GM19240 (cell line): Measurements from ENCODE around the gene TUBB4A.
A peak's percentile ranks its signal among the peaks of the same experiment; 100 is the strongest.
"Not testable (repeated sequence)": the region's sequence is repeated elsewhere in the genome, so short reads cannot be mapped to it uniquely, and the experiment has no call there.

ENCODE experiments used
- DNase-seq: peaks from one replicate; pipeline ENCODE4 v3.0.0; 2011; ENCODE audit warnings: low spot score; ENCODE audit not compliant: insufficient read length

The TUBB4A gene

DNA sequence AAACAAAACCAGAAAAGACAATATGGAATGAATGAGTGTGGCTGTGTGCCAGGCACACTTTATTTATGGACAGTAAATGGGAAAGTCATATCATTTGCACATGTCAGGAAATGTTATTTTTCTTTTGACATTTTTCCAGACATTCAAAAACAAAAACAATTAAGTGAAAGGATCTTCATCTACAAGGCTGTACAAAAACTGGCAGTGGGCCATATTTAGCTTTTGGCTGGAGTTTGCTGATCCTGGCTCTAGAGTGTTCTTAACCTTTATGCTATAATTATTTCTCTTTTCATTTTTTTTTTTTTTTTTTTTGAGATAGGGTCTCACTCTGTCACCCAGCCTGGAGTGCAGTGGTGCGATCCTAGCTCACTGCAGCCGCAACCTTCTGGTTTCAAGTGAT is 22.2 kb upstream of the TUBB4A start:
- no peak for DNase-seq

DNA sequence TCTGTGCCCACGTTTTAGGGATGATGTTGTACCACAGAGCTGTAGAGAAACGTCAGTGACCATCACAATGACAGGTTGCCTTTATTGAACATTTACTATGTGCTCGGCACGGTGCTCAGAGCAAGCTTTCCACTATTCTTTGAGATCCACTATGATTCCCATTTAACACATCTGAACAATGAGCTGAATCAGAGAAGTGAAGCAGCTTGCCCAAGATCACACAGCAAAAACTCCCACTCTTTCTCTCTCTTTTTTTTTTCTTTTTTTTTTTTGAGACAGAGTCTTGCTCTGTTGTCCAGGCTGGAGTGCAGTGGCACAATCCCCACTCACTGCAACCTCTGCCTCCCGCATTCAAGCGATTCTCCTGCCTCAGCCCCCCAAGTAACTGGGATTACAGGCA is 20.6 kb upstream of the TUBB4A start:
- no peak for DNase-seq

DNA sequence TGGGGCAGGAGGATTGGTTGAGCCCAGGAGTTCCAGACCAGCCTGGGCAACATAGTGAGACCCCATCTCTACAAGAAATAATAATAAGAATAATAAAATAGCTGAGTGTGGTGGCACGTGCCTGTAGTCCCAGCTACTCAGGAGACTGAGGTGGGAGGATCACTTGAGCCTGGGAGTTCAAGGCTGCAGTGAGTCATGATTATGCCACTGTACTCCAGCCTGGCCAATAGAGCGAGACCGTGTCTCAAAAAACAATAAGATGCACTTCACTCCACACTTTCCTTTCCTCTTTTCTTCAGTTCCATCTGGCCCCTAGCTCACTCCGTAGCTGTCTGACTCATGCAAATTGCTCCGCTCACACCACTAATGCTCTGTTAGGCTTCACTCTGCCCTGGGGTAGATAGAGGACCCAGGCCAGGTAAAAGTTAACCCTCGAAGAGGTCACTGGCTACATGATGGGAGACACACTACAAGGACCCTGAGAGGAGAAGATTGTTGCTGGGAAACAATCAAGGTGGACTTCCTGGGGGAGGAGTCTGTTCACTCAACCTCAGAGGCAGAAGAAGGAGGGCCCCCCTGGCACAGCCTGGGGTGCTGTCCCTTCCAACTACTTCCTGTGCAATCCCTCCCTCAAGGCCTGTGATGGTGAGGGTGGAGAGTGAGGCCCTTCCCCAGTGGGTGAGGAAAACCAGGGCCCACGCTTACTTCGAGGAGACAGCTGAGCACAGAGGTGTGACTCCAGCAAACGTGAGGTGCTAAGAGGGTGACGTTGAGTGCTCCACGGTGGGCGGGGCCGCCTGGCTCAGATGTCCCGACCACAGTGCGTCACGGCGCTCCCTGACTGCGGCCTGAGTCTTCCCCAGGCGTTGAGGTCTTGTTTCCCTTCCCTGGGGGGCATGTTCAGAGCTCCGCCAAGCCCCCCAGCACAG is 19.9 kb upstream of the TUBB4A start:
- DNase-seq, result no peak

DNA sequence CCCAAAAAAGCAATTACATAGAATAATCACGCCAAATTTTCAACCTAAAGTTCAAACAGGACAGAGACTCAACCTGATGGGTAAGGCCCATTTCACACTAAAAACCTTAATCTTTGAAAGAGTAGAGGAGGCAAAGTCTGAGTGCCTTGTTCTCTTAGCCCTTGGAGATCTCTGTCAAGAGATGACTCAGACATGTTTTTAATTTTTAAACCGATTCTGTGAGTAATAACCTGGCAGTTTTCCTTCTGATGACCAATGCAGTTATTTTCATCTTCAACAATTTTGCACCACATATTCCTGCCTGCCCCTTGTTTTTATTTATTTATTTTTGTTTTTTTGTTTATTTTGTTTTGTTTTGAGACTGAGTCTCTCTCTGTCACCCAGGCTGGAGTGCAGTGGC is 17.2 kb upstream of the TUBB4A start:
- DNase-seq, result no peak

DNA sequence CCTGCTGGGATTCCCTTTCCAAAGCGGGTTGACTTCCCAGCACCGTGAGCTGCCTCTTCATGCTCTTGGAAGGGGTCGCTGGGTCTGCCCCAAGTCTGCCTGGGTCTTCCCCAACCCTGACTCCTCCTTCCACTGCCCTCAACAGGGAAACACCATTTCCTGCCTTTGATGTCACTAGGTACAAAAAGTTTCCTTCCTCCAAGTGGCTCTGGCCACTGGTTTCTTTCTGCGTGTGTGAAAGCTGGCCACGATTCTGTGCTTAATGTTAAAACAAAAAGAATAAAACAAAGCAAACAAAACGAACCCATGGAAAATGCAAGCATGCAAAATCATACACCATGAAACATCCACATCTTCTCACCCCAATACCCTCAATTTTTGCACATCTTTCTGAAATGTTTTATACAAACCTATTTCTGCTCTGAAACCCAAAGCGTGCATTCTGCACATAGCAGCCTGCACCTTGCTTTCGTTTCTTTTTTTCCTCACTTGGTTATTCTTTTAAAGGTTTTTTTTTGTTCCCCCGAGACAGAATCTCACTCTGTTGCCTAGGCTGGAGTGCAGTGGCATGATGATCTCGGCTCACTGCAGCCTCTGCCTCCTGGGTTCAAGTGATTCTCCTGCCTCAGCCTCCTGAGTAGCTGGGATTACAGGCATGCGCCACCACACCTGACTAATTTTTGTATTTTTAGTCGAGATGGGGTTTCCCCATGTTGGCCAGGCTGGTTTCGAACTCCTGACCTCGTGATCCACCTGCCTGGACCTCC is 16.2 kb upstream of the TUBB4A start:
- no peak for DNase-seq

DNA sequence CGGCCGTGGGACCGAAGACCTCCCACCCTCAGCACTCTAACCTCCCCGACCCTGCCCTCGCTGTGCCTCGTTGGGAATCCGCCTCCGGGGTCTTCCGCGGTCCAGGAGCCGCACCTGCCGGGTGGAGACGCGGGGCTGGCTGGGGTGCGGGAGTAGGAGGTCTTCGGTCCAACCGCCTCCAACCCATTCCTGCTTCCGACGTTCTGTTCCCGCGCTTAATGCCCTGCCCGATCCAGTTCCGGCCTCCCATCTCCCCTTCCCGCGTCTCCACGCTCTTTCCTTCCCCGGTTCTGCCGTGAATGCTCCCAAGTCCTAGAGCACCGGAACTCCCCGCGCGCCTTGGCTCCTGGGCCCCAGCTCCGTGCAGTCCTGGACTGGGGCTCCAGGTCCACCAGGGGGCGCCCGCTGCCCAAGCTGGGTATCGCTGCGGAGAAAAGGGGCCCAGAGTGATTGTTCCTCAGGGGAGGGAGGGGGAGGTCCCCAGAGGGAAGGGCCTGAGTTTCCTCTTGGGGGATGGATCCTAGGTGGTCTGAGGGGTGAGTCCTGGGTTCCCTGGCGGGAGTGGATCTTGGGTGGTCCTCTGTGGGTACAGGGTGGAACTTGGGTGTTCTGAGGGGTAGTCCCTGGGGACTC is 14.7 kb upstream of the TUBB4A start:
- DNase-seq, result peak; percentile 58

DNA sequence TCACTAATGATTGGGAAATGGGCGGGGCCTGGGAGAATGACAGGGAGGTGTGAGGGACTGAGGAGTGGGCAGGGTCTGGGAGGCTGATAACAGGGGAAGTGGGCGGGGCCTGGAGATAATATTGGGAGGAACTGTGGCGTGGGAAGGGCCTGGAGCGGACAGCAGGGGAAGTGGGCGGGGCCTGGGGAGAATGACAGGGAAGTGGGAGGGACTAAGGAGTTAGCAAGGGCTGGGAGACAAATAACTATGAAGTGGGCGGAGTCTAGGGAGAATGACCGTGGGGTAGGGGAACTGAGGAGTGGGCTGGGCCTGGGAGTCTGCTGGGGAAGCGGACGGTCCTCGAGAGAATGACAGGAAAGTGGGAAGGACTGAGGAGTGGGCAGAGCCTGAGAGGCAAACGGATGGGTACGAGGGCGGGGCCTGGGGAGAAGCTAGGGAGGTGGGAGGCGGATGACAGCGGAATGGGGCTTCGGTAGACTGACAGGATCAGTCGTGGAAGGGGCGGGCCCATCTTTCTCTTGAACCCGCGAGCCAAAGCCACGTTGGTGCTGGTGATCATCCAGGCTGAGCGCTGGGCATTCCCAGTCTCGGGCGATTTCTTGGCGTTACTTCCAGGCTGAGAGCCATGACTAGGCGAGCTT is 14.0 kb upstream of the TUBB4A start:
- peak; percentile 84 for DNase-seq

DNA sequence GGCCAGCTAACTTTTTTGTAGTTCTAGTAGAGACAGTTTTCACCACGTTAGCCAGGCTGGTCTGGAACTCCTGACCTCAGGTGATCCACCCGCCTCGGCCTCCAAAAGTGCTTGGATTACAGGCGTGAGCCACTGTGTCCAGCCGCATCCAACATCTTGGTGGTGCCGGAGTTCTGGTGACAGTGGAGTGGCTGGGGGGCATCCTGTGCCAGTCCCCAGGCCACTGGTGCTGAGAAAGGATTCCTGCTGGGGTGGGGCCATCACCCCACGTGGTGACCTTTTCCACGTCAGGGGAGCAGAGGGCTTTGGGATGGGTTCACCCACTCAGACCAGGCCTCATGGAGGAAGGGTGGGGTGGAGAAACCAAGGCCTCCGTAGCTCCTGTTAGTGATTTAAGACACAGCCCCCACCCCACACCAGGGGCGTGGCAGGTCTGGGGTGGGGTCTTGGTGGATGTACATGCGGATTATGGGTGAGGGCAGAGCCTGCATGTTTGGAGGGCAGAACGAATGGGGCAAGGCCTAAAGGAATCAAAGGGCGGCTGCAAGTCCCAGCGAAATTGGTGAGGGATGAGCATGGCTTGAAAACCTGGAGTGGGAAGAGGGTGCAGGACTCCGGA is 12.9 kb upstream of the TUBB4A start:
- DNase-seq, result no peak

DNA sequence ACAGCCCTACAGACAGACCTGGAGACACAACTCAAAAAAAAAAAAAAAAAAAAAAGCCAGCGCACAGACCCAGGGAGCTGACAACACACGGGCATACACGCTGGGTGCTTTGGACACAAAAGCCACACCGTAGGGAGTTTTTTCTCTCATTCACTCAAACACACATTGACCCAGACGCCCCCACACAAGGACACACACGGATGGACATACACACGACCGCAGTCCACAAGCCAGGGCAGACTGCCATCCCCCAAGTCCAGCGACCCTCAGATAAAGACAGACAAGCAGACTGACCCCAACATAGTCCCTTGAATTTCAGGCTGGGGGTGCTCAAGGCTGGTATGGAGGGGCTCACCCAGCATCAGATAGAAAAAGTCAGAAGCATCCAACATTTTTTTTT is 12.0 kb upstream of the TUBB4A start:
- DNase-seq, result no peak

DNA sequence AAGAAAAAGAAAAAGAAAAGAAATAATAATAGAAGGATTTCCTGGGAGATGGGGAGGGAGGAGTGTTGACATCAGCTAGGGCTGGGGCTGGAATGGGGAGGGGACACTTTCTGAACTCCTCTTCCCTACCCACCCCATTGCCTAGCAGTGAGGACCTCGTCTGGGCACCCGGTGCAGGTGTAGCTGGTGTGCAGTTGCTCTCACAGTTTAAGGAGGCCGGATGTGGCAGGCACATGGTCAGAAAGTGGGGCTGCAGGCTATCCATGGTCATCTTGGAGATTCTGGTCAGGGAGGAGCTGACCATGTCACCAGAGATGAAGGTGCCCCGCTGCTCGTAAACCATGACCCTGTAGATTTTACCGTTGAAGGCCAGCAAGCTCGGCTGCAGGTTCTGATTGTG is 8.5 kb upstream of the TUBB4A start:
- no peak for DNase-seq

DNA sequence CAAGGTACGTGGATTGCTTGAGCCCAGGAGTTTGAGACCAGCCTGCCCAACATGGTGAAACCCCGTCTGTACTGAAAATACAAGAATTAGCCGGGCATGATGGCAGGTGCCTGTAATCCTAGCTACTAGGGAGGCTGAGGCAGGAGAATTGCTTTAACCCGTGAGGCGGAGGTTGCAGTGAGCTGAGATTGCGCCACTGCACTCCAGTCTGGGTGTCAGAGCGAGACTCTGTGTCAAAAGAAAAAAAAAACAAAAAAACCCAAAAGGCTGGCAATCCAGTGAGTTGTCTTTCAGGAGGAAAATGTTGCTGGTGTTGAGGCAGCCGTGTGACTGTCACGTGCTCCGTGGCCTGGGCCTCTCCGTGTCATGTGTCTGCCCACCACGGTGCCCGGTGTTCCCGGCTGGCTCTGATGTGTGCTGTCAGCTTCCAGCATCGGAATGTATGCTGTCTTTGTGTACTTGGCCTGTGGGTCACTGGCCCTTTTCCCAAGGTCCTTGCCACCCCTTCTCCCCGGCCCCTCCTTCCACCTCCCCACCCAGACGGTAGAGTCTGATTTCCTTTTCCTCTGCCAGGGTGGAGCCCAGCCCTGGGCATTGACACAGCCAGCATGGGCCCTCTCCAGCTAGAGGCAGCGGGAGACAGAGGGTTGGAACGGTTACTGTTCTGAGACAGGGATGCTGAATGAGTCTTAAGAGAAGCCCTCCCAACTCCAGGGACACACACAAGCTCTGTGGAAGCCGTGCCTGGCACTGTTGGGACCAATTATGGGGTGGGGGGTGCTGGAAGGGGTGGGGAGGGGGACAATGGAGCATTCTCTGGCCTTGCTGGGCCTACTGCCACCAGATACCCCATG is 7.2 kb upstream of the TUBB4A start:
- DNase-seq, result no peak

DNA sequence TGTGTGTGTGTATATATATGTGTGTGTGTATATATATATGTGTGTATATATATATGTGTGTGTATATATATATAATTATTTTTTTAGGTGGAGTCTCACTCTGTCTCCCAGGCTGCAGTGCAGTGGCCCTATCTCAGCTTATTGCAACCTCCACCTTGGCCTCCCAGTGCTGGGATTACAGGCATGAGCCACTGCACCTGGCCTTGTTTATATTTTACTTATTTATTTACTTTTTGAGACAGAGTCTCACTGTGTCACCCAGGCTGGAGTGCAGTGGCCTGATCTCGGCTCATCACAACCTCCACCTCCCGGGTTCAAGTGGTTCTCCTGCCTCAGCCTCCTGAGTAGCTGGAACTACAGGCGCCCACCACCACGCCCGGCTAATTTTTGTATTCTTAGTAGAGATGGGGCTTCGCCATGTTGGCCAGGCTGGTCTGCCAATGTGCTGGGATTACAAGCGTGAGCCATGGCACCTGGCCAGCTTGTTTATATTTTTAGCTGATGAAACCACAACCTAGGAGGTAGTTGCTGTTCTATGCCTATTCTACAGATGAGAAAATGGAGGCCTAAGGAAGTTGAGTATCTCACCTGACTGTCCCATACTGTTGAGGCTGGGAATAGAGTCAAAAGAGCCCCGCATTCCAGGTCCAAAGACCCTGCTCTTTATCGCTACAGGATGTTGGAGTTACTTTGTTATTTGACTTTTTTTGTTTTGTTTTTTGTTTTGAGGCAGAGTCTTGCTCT is 6.1 kb upstream of the TUBB4A start:
- not testable (repeated sequence) for DNase-seq

DNA sequence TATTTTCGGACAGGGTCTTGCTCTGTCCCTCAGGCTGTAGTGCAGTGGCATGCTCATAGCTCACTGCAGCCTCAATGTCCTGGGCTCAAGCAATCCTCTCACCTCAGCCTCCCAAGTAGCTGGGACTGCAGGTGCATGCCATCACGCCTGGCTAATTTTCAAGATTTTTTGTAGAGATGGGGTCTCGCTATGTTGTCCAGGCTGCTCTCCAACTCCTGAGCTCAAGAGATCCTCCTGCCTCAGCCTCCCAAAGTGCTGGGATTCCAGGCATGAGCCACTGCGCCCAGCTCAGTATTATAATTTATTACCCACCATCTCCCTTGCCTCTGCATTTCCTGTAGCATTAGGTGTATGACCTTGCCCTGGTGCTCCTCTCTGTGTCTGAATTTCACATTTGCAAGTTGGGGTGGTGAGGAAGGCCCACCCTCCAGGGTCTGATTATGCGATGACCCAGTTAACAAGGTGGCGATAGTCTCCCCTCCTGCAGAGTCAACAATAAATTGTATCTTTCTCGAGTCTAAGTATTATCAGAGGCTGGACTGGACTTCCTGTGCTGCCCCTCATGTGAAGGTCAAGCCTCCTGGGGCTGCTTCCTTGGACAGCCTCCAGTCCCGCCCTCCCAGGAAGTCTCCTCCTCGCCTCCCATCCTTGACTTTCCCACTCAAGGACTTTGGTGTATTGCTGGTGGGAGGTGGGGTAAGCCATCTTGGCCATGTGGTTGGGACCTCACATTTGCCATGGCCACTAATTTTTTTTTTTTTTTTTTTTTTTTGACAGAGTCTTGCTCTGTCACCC is 1.5 kb upstream of the TUBB4A start:
- DNase-seq, result no peak

DNA sequence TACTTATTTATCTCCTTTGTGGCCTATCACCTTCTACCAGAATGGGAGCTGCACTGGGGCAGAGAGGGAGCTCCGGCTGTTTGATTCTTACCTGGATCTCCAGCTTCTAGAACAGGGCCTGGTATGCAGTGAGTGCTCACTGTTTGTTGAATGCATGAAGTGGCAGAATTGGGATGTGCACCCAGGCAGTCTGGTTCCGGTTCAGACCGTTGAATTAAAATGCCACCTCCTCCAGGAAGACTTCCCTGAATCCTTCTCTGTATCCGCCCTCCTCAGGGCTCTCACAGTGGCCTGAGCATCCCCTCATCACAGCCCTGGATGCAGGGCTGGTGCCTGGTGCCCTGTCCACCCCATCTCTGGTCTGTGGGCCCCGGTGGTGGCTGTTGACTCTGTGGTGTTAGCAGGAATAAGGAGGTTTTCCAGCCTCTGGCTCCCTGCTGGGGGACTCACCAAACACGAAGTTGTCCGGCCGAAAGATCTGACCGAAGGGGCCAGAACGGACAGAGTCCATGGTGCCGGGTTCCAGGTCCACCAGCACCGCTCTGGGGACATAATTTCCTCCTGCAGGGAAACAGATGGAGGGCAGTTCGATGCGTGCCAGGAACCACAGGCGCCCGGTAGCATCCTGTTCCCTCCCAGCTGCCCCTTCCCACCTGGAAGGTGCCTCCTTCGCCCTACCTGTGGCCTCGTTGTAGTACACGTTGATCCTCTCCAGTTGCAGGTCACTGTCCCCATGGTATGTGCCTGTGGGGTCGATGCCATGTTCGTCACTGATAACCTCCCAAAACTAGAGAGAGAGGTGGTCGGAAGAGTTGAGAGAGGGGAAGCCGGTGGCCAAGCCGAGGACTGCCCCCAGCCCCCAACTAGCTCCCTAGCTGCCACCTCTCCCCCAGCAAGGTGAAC is 1.0 kb downstream of the TUBB4A start:
- DNase-seq, result no peak

DNA sequence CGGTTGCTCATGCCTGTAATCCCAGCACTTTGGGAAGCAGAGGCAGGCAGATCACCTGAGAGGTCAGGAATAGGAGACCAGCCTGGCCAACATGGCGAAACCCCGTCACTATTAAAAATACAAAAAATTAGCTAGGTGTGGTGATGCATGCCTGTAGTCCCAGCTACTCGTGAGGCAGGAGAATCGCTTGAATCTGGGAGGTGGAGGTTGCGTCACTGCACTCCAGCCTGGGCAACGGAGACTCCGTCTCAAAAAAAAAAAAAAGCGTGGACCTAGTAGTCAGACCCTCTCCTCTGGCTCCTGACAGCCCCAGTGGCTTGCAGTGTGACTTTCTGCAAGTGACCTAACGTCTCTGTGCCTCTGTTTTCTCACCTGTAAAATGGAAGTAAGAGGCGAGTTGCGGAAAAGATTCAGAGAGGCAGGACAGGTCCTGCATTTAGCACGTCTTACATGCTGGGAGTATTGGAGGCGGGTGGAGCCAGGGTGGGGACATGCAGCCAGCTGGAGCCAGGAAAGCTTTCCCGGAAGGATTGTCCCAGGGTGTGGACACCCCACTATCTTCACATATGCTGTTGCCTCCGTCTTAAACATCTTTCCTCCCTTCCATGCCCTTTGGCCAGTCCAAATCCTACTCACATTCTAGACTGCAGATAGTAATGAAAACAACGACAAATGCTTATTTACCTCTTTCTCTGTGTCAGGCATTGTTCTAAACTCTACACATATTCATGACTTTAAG is 2.9 kb downstream of the TUBB4A start:
- DNase-seq, result no peak

DNA sequence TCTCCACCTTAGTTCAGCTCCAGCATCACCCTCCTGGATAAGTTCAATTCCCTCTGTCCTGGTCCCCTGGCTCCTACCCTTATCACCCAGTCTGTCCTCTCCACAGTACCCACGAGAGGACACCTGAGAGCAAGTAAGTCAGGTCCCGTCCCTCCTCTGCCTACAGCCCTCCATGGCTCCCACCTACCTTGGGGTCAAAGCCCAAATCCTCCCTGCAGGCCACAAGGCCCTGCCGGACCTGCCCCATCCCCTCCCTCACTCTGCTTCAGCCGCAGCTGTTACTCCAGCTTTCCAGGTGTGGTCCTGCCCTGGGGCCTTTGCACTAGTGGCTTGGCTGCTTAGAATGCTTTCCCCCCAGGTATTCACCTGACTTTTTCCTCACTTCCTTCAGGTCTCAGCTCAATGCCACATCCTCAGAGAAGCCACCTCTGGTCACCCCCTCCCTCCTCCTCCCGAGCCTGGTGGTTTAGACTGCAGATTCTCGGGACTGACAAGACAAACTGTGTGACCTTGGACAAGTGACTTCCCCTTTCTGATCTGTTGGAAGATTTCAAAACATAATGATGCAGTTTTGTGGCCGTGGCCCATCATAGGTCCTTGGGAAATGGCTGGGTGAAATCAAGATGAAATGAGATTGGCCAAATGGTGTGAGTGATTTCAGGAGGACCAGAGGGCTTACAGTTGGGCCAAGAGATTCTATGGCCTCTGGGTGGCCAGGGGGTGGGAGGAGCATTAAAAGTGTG is 3.6 kb downstream of the TUBB4A start:
- no peak for DNase-seq
